ENCODE results near the gene TFAP2A. TPM values are rescaled to one million over a fixed set of nuclear protein-coding genes. Genes with fewer than 3 reads are reported as not detected.
A peak's percentile ranks its signal among the peaks of the same experiment; 100 is the strongest.

The TFAP2A gene
- polyA plus RNA-seq, 3 donors: not detected

- Histone ChIP-seq H3K27ac (ENCODE audit: low read depth in 1 of 2, low read length in 2 of 2) (no peak overlapping the region), H3K9me3 (replicated peaks in 1 of 2; ENCODE audit: control insufficient read depth in 1 of 2, insufficient read depth in 1 of 2, low read length in 2 of 2) (no peaks in the 10 kb centered on the region), H3K4me1 (ENCODE audit: control insufficient read depth in 1 of 2, insufficient read depth in 2 of 2, low read length in 2 of 2) (no peaks in the 10 kb centered on the region), H3K9ac (ENCODE audit: insufficient read depth, low read length, poor library complexity, severe bottlenecking) (no peak overlapping the region), H3K4me3 (replicated peaks in 1 of 3; ENCODE audit: low read depth in 2 of 3, low read length in 3 of 3) (no peak overlapping the region), H4K20me1 (ENCODE audit: insufficient read depth, low read length) (no peaks in the 10 kb centered on the region), H3K36me3 (replicated peaks in 1 of 2; ENCODE audit: control insufficient read depth in 1 of 2, insufficient read depth in 2 of 2, low read length in 2 of 2) (no peaks in the 10 kb centered on the region), H3K27me3 (ENCODE audit: control insufficient read depth in 2 of 2, insufficient read depth in 2 of 2, low read length in 2 of 2) (peaks cover 0 to 4% of the 10 kb centered on the region in 2 donors), H2AFZ (ENCODE audit: insufficient read depth, low read depth, low read length, poor library complexity, severe bottlenecking) (no peak overlapping the region), H3K79me2 (ENCODE audit: insufficient read depth, low read length) (no peaks in the 10 kb centered on the region), H3K4me2 (replicated peaks; ENCODE audit: extremely low read depth, low read length, poor library complexity, severe bottlenecking) (no peak overlapping the region)
- DNase-seq: no peak
- no peak for TF ChIP-seq CTCF (IDR thresholded peaks at IDR 0.05)
- Mint-ChIP-seq H3K27me3 (ENCODE audit: low read depth in 3 of 3) (peaks cover 0 to 24% (median 4%) of the 10 kb centered on the region in 3 donors), H3K36me3 (no peaks in the 10 kb centered on the region), H3K4me1 (no peaks in the 10 kb centered on the region), H3K4me3 (peak overlapping the region in 1 of 2 donors; percentile 43), H3K27ac (peak overlapping the region in 1 of 7 donors; percentile 11), H3K9me3 (peaks cover 0 to 1% (median 0%) of the 10 kb centered on the region in 7 donors)
- intact Hi-C loops (cut with micrococcal nuclease): no loop called here
- 31% methylated on average over 1 of the region's 1 CpG for WGBS (ENCODE audit: insufficient coverage)
Observed at GRCh38 chr6:10461850-10462249, 47.0 kb upstream of the TFAP2A start.

- Mint-ChIP-seq H3K36me3 (no peaks in the 10 kb centered on the region), H3K27me3 (ENCODE audit: low read depth in 3 of 3) (peaks cover 0 to 17% (median 3%) of the 10 kb centered on the region in 3 donors), H3K4me1 (no peaks in the 10 kb centered on the region), H3K4me3 (peak overlapping the region in 1 of 2 donors; percentile 32), H3K27ac (no peak overlapping the region), H3K9me3 (no peaks in the 10 kb centered on the region)
- Histone ChIP-seq H3K9ac (ENCODE audit: insufficient read depth, low read length, poor library complexity, severe bottlenecking) (no peak overlapping the region), H2AFZ (ENCODE audit: insufficient read depth, low read depth, low read length, poor library complexity, severe bottlenecking) (no peak overlapping the region), H4K20me1 (ENCODE audit: insufficient read depth, low read length) (no peaks in the 10 kb centered on the region), H3K4me3 (replicated peaks in 1 of 3; ENCODE audit: low read depth in 2 of 3, low read length in 3 of 3) (no peak overlapping the region), H3K79me2 (ENCODE audit: insufficient read depth, low read length) (no peaks in the 10 kb centered on the region), H3K4me1 (ENCODE audit: control insufficient read depth in 1 of 2, insufficient read depth in 2 of 2, low read length in 2 of 2) (no peaks in the 10 kb centered on the region), H3K27ac (ENCODE audit: low read depth in 1 of 2, low read length in 2 of 2) (no peak overlapping the region), H3K4me2 (replicated peaks; ENCODE audit: extremely low read depth, low read length, poor library complexity, severe bottlenecking) (no peak overlapping the region), H3K36me3 (replicated peaks in 1 of 2; ENCODE audit: control insufficient read depth in 1 of 2, insufficient read depth in 2 of 2, low read length in 2 of 2) (no peaks in the 10 kb centered on the region), H3K27me3 (ENCODE audit: control insufficient read depth in 2 of 2, insufficient read depth in 2 of 2, low read length in 2 of 2) (peaks cover 0 to 4% of the 10 kb centered on the region in 2 donors), H3K9me3 (replicated peaks in 1 of 2; ENCODE audit: control insufficient read depth in 1 of 2, insufficient read depth in 1 of 2, low read length in 2 of 2) (no peaks in the 10 kb centered on the region)
- TF ChIP-seq CTCF (IDR thresholded peaks at IDR 0.05): no peak
- WGBS (ENCODE audit: insufficient coverage): 58% methylated on average over 3 of the region's 5 CpGs
- intact Hi-C loops (cut with micrococcal nuclease): no loop called here
- DNase-seq: no peak
Observed at GRCh38 chr6:10460096-10460495, 45.2 kb upstream of the TFAP2A start.
